Aorta (tissue), 5 donors: ENCODE data around the gene ABI2. TPM values are rescaled to one million over a fixed set of nuclear protein-coding genes. Genes with fewer than 3 reads are reported as not detected.

Experiments used
- ATAC-seq: fragments of 200-7000 bp; cut with Tn5 transposase; one replicate; pipeline ENCODE4 v1.9.1; 2022; ENCODE audit warnings: moderate library complexity; ENCODE audit not compliant: low FRiP score
- DNase-seq, 2 donors: peaks; one replicate each; pipeline ENCODE4 v3.0.0-alpha.2; 2020
- H3K27ac ChIP-seq, 2 donors: one replicate each; pipeline ENCODE4 v1.5.1; 2013; ENCODE audit warnings: low read length in 2 of 2, mild to moderate bottlenecking in 2 of 2, moderate library complexity in 2 of 2, control low read depth in 1 of 2, inconsistent platforms in 1 of 2, low read depth in 1 of 2
- H3K27me3 ChIP-seq, 2 donors: one replicate each; pipeline ENCODE4 v1.6.1; 2013; ENCODE audit warnings: control low read depth in 1 of 2, low read length in 1 of 2, mild to moderate bottlenecking in 1 of 2, moderate library complexity in 1 of 2; ENCODE audit not compliant: insufficient read depth in 2 of 2, control insufficient read depth in 1 of 2
- H3K36me3 ChIP-seq, 2 donors: one replicate each; pipeline ENCODE4 v1.6.1; 2013; ENCODE audit warnings: control low read depth in 1 of 2, low read length in 1 of 2, mild to moderate bottlenecking in 1 of 2; ENCODE audit not compliant: insufficient read depth in 2 of 2, control insufficient read depth in 1 of 2
- H3K4me1 ChIP-seq, 2 donors: one replicate each; pipeline ENCODE4 v1.6.1; 2013; ENCODE audit warnings: low read length in 2 of 2, control low read depth in 1 of 2, mild to moderate bottlenecking in 1 of 2, moderate library complexity in 1 of 2; ENCODE audit not compliant: insufficient read depth in 2 of 2, control insufficient read depth in 1 of 2
- H3K4me3 ChIP-seq, 2 donors: one replicate each; pipeline ENCODE4 v1.5.1; 2013; ENCODE audit warnings: low read length in 2 of 2, control low read depth in 1 of 2, mild to moderate bottlenecking in 1 of 2
- H3K9me3 ChIP-seq: one replicate; pipeline ENCODE4 v1.6.1; 2013; ENCODE audit warnings: mild to moderate bottlenecking, low read length; ENCODE audit not compliant: control insufficient read depth
- WGBS, 2 donors: extraction: QIAGEN DNeasy Blood & Tissue Kit; methylation state at CpG; one replicate each; pipeline ENCODE4 v1.1.7; 2013; 5-methylcytosine and 5-hydroxymethylcytosine counted together
- intact Hi-C, 2 donors: fragments of 100-400 bp; cut with DNase I; formaldehyde crosslinking; loops; one replicate each; pipeline versions ENCODE4 v1.14.2 to v1.15.0; 2022
- polyA plus RNA-seq, 2 donors: library from polyadenylated mRNA; stranded (reverse); fragments of 200-250 nt; gene quantifications; one replicate each; pipeline ENCODE4 v1.2.3, GENCODE V29; 2013
- total RNA-seq, 2 donors: library from RNA; stranded (reverse); fragmentation: NEBNext Ultra II Directional; extraction: Animal tissue kit (Norgen Biotek cat#: 25700); gene quantifications; one replicate each; pipeline ENCODE4 v1.2.1, GENCODE V29; 2021
- donor health status: healthy with polysubstance abuse.
- donor health status: Bipolar disorder and iron deficiency.
- donor health status: DM: no; HTN: no; CAD: no.
- donor health status: DM: no; HTN: no; CAD: no.
- donor health status: DM: yes; HTN: yes; CAD: no.

Gene ABI2
- total and polyA plus RNA-seq, 4 donors, result 12.1 to 67.6 (median 42.3) TPM

- H3K27me3 ChIP-seq, result no peaks in the 10 kb centered on the region
- intact Hi-C loops, result no loop called here
- no peak overlapping the region for H3K27ac ChIP-seq
- peaks cover 0 to 2% of the 10 kb centered on the region in 2 donors for H3K36me3 ChIP-seq
- no peaks in the 10 kb centered on the region for H3K4me1 ChIP-seq
- DNase-seq (no peak), ATAC-seq (no peak)
- no peaks in the 10 kb centered on the region for H3K9me3 ChIP-seq
- H3K4me3 ChIP-seq, result no peak overlapping the region
- WGBS, 2 donors, result 97 to 98% methylated on average over 12 of the region's 12 CpGs
Observed at GRCh38 chr2:203344667-203345066, 16.5 kb downstream of the ABI2 start.

- 64 to 69% methylated on average over 1 of the region's 1 CpG for WGBS, 2 donors
- ATAC-seq (no peak), DNase-seq (no peak)
- Histone ChIP-seq H3K27me3 (no peaks in the 10 kb centered on the region), H3K27ac (no peak overlapping the region), H3K9me3 (no peaks in the 10 kb centered on the region), H3K36me3 (peaks cover 0 to 2% of the 10 kb centered on the region in 2 donors), H3K4me1 (no peaks in the 10 kb centered on the region), H3K4me3 (no peak overlapping the region)
- intact Hi-C loops, result no loop called here
Observed at GRCh38 chr2:203346612-203347011, 18.4 kb downstream of the ABI2 start.

GRCh38 chr2:203347375-203347774 lies 19.2 kb downstream of the ABI2 start:
- no peaks in the 10 kb centered on the region for H3K4me1 ChIP-seq
- ATAC-seq, result no peak
- no peak overlapping the region for H3K4me3 ChIP-seq
- 42 to 49% methylated on average over 4 of the region's 4 CpGs for WGBS, 2 donors
- no peaks in the 10 kb centered on the region for H3K9me3 ChIP-seq
- no peaks in the 10 kb centered on the region for H3K27me3 ChIP-seq
- no peak overlapping the region for H3K27ac ChIP-seq
- no peak for DNase-seq
- intact Hi-C loops, result no loop called here
- H3K36me3 ChIP-seq, result peaks cover 0 to 2% of the 10 kb centered on the region in 2 donors

GRCh38 chr2:203352604-203353255 lies 24.5 kb downstream of the ABI2 start:
- H3K9me3 ChIP-seq, result no peaks in the 10 kb centered on the region
- intact Hi-C loops, result no loop called here
- no peaks in the 10 kb centered on the region for H3K27me3 ChIP-seq
- WGBS, 2 donors, result 87 to 88% methylated on average over 5 of the region's 5 CpGs
- no peak overlapping the region for H3K27ac ChIP-seq
- H3K4me1 ChIP-seq, result no peaks in the 10 kb centered on the region
- DNase-seq, result no peak
- no peak overlapping the region for H3K4me3 ChIP-seq
- no peaks in the 10 kb centered on the region for H3K36me3 ChIP-seq
- no peak for ATAC-seq

GRCh38 chr2:203354966-203355365 lies 26.8 kb downstream of the ABI2 start:
- intact Hi-C loops, result no loop called here
- 84 to 85% methylated on average over 3 of the region's 3 CpGs for WGBS, 2 donors
- no peak overlapping the region for H3K4me3 ChIP-seq

GRCh38 chr2:203359450-203359849 lies 31.3 kb downstream of the ABI2 start:
- no peak overlapping the region for H3K4me3 ChIP-seq
- intact Hi-C loops, result no loop called here
- 94 to 100% methylated on average over 1 of the region's 1 CpG for WGBS, 2 donors
- peaks cover 0 to 3% of the 10 kb centered on the region in 2 donors for H3K4me1 ChIP-seq
- H3K9me3 ChIP-seq, result no peaks in the 10 kb centered on the region
- DNase-seq, result no peak
- no peak for ATAC-seq
- no peak overlapping the region for H3K27ac ChIP-seq
- no peaks in the 10 kb centered on the region for H3K36me3 ChIP-seq
- H3K27me3 ChIP-seq, result no peaks in the 10 kb centered on the region

More at GRCh38 chr2:203354966-203355365, 26.8 kb downstream of the ABI2 start:
- no peak for DNase-seq
- no peak for ATAC-seq
- no peaks in the 10 kb centered on the region for H3K9me3 ChIP-seq
- no peaks in the 10 kb centered on the region for H3K4me1 ChIP-seq
- H3K27me3 ChIP-seq, result no peaks in the 10 kb centered on the region
- H3K36me3 ChIP-seq, result no peaks in the 10 kb centered on the region
- H3K27ac ChIP-seq, result no peak overlapping the region

- intact Hi-C loops, result no loop called here
- WGBS, 2 donors, result 73 to 77% methylated on average over 3 of the region's 3 CpGs
- Histone ChIP-seq H3K9me3 (no peaks in the 10 kb centered on the region), H3K27ac (peak overlapping the region in 1 of 2 donors; percentile 14), H3K27me3 (no peaks in the 10 kb centered on the region), H3K36me3 (no peaks in the 10 kb centered on the region), H3K4me3 (no peak overlapping the region), H3K4me1 (peaks cover 0 to 3% of the 10 kb centered on the region in 2 donors)
- DNase-seq, result no peak
- no peak for ATAC-seq
Observed at GRCh38 chr2:203360833-203361430, 32.7 kb downstream of the ABI2 start.

GRCh38 chr2:203361495-203361894 lies 33.3 kb downstream of the ABI2 start:
- H3K27ac ChIP-seq, result peak overlapping the region in 1 of 2 donors; percentile 14
- 31 to 37% methylated on average over 2 of the region's 2 CpGs for WGBS, 2 donors
- no peak for DNase-seq
- H3K4me1 ChIP-seq, result peaks cover 0 to 3% of the 10 kb centered on the region in 2 donors
- no peak overlapping the region for H3K4me3 ChIP-seq
- H3K27me3 ChIP-seq, result no peaks in the 10 kb centered on the region
- H3K9me3 ChIP-seq, result no peaks in the 10 kb centered on the region
- no peaks in the 10 kb centered on the region for H3K36me3 ChIP-seq
- intact Hi-C loops, result no loop called here
- ATAC-seq, result no peak

GRCh38 chr2:203361922-203362321 lies 33.7 kb downstream of the ABI2 start:
- DNase-seq (no peak), ATAC-seq (no peak)
- Histone ChIP-seq H3K36me3 (no peaks in the 10 kb centered on the region), H3K27ac (no peak overlapping the region), H3K27me3 (no peaks in the 10 kb centered on the region), H3K9me3 (no peaks in the 10 kb centered on the region), H3K4me1 (peaks cover 0 to 3% of the 10 kb centered on the region in 2 donors), H3K4me3 (no peak overlapping the region)
- intact Hi-C loops, result no loop called here
